ENCODE data around the gene UBAC1.
"Not testable (repeated sequence)": the region's sequence is repeated elsewhere in the genome, so short reads cannot be mapped to it uniquely, and the experiment has no call there.

Gene UBAC1

DNA sequence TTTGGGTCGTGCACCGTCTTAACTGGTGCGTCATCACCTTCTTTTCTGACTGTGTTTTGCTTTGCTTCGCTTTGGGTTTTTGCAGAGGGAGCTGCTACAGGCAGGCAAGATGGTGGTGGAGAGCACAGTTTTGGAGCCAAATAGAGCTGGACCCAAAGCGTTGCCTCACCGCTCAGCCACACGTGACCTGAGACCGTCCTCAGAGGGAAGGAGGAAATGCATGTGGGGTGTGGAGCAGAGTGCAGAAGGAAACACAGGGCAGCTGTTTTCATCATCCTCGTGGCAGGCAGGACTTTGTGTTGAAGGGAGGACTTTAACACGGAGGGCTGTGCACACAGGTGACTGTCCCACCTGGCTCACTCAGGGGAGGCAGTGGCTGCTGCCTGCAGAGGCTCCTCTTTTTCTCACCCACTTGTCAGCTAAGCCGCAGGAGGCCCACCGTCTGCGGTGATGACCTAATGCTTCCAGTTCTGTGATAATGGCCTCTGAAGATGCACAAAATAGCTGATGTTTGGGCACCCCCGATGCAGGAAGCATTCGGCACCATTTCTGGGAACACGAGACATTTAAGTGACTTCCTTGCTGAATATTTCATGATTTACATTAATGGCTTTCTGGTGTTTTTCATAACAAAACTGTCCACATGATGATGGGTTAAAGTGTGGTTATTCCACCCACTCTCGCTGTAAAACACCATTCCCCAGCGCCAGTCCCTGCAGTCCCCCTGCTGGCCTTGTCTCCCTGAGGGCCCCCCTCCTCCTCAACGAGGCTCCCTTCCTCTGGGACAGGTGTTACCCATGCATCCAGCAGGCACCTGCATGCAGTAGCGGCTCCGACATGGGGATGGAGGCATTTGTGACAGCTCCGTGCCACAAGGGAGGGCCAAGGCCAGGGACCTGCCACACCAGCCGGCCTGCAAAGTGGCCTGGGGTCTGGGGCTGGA is 12.4 kb upstream of the UBAC1 start:
- no peaks in the 10 kb centered on the region for H3K27me3 Mint-ChIP-seq
- H3K9me3 Mint-ChIP-seq, result no peaks in the 10 kb centered on the region
- DNase-seq (no peak), ATAC-seq (peak; percentile 39)
- no peak overlapping the region for H3K27ac Mint-ChIP-seq
- H3K4me1 Mint-ChIP-seq, result peaks cover 16% of the 10 kb centered on the region
- H3K4me3 Mint-ChIP-seq, result no peak overlapping the region

DNA sequence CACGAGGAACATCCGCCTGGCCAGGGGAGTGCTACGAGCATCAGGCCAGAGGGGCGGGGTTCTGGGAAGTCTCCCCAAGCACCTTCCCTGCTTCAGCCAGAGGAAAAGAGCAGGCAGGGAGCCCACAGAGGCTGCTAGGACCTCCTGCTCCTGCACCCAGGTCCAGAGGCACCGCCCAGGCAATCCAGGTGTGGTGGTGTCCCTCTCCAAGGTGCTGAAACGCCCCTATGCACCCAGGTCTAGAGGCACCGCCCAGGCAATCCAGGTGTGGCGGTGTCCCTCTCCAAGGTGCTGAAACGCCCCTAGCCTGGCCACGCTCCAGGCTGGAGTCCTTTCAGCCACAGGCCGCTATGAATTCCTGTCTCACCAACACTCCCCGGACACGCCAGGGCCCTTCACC is 10.7 kb upstream of the UBAC1 start:
- ATAC-seq (no peak), DNase-seq (peak in 1 of 2 donors; percentile 25)
- Mint-ChIP-seq H3K27me3 (peaks cover 7% of the 10 kb centered on the region), H3K4me1 (peaks cover 23% of the 10 kb centered on the region), H3K27ac (peak overlapping the region in 1 of 2 donors; percentile 27), H3K4me3 (no peak overlapping the region), H3K9me3 (no peaks in the 10 kb centered on the region)

DNA sequence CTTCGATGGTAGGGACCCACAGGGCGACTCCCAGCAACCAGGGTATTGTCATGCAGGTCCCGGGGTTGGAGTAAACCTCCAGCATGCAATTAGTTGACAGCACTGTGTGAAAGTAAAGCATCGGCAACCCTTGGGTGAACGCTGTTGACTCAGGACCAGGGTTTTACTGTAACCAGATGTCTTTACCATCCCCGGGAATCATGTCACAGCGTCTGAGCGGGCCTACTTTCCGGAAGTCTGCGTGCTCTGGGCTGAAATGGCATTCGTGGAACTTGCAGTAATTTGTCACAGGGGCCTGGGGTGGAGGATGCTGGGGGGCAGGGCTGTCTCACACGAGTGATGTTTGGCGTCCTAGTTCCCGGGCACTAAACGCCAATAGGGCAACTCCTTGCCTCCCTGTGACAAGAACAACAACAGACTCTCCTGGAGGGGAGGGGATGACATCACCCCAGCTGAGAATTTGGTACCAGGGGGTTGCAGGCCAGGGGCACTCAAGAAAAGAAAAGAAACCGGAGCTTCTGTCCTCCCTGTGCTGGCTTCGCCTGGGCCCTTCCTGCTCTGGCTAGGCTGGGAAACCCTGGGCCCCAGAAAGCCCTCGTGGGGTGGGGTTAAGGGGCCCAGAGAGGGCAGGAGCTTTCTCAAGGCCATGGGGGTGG is 10.1 kb upstream of the UBAC1 start:
- Mint-ChIP-seq H3K4me3 (no peak overlapping the region), H3K27ac (no peak overlapping the region), H3K9me3 (no peaks in the 10 kb centered on the region), H3K4me1 (peaks cover 17% of the 10 kb centered on the region), H3K27me3 (peaks cover 7% of the 10 kb centered on the region)
- ATAC-seq (no peak), DNase-seq (no peak)

DNA sequence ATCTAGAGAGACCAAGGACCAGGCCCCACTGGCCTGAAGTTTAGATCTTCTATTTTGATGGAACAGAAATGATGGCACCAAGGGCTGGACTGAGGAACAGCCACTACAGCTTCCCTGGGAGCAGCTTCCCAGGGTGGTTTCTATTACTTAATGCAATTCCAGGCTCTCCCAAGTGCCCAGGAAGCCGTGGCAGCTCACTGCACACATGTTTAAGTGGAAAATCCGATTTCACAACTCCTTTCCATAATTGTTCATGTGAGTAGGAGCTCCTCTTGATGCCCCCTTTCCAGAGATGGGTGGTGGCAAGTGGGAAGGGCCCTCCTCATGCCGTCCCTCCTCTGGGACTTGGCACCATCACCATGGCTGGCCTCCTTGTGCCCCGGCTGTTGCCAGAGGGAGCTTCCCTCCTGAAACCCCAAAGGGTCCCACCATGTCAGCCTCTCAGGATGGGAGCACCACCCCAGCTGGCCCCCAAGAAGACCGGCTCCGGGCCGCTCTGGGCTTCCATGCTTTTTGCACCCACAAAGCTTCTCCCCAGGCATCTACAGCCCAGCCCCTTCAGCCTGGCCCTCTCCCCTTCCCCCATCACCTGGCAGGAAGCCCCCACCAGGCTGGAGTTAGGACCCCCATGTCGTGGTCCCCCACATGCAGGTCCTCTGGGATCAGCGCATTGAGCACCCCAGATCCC is 9.1 kb upstream of the UBAC1 start:
- peaks cover 7% of the 10 kb centered on the region for H3K27me3 Mint-ChIP-seq
- H3K4me1 Mint-ChIP-seq, result peaks cover 17% of the 10 kb centered on the region
- peak overlapping the region in 1 of 2 donors; percentile 64 for H3K27ac Mint-ChIP-seq
- no peaks in the 10 kb centered on the region for H3K9me3 Mint-ChIP-seq
- ATAC-seq, result no peak
- DNase-seq, result no peak
- no peak overlapping the region for H3K4me3 Mint-ChIP-seq

DNA sequence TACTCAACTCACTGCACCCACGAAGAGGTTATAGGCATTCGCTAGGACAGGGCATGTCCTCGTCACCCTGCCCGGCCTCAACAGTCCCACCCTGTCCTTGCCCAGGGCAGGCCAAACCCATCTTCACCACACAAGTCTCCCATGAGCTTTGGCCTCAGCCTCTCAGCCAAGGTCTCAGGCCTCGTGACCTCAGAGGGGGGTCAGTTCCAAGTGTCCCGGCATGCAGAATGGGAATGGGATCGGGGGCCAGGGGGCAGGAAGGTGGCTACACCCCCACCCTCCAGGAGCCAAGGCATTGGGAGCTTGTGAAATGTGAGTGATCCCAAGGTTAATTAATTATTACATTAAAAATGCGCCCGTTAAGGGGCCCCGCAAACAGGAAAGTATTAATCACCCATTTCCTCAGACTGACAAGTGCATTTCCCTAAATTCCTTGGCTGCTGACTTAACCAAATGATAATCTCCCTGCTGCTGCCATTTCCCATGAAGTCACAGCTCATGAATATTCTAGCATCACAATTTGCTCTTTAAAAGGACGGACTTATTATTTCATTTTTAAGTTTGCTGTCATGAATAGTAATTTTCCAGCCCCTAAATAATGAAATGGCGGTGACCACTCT is 8.0 kb upstream of the UBAC1 start:
- H3K27ac Mint-ChIP-seq, result no peak overlapping the region
- no peaks in the 10 kb centered on the region for H3K9me3 Mint-ChIP-seq
- ATAC-seq, result no peak
- H3K27me3 Mint-ChIP-seq, result peaks cover 7% of the 10 kb centered on the region
- H3K4me1 Mint-ChIP-seq, result peaks cover 17% of the 10 kb centered on the region
- DNase-seq, result no peak
- no peak overlapping the region for H3K4me3 Mint-ChIP-seq

DNA sequence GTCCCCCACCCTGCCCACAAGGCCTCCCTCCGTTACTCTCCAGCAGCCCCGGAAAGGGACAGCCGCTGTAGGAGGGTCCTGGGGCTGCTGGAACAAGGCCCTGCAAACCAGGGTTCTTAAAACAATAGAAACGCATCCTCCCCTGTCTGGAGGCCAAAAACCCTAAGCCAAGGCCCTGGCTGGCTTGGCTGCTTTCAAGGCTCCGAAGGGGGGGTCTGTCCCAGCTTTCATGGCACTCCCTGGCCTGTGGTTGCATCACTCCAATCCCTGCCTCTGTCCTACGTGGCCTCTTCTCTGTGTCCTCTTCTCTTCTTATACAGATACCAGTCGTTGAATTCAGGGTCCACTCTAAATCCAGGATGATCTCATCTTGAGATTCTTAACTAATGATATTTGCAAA is 7.4 kb upstream of the UBAC1 start:
- Mint-ChIP-seq H3K27me3 (peaks cover 7% of the 10 kb centered on the region), H3K4me3 (no peak overlapping the region), H3K4me1 (peaks cover 12% of the 10 kb centered on the region), H3K27ac (no peak overlapping the region), H3K9me3 (no peaks in the 10 kb centered on the region)
- ATAC-seq, result no peak
- DNase-seq, result no peak

DNA sequence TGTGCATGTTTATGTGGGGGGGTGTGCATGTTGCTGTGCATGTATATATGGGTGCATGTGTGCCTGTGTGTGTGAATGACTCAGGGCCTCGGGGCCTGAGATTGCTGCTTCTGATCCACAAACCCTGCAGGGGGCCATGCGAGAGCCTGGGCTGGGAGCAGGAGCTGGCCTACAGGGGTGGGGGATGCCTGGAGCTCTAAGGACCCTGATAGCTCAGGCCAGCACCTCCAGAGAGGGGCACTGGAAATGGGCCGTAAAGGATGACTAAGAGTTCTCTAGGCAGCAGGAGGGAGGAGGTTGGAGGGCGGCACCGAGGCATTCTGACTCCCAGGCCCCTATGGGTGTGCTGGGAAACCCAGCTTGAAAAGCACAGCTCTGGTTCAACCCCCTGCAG is 6.9 kb upstream of the UBAC1 start:
- no peak for ATAC-seq

DNA sequence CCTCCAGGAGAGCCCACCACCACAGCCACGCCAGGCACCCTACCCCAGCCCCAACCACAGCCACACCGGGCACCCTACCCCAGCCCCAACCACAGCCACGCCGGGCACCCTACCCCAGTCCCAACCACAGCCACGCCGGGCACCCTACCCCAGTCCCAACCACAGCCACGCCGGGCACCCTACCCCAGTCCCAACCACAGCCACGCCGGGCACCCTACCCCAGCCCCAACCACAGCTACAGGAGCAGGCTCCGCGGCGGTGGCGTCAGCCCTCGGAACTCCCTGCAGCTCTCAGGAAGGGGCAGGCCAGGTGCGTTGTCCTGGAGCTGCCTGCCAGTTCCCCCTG is 5.7 kb upstream of the UBAC1 start:
- not testable (repeated sequence) for H3K9me3 Mint-ChIP-seq, ATAC-seq, H3K27ac Mint-ChIP-seq, H3K4me3 Mint-ChIP-seq, DNase-seq
- H3K4me1 Mint-ChIP-seq, result peaks cover 24% of the 10 kb centered on the region
- H3K27me3 Mint-ChIP-seq, result peaks cover 14% of the 10 kb centered on the region

More for the DNA sequence above, 6.9 kb upstream of the UBAC1 start:
- DNase-seq, result no peak
- Mint-ChIP-seq H3K27ac (no peak overlapping the region), H3K4me3 (no peak overlapping the region), H3K27me3 (peaks cover 10% of the 10 kb centered on the region), H3K9me3 (no peaks in the 10 kb centered on the region), H3K4me1 (peaks cover 12% of the 10 kb centered on the region)

DNA sequence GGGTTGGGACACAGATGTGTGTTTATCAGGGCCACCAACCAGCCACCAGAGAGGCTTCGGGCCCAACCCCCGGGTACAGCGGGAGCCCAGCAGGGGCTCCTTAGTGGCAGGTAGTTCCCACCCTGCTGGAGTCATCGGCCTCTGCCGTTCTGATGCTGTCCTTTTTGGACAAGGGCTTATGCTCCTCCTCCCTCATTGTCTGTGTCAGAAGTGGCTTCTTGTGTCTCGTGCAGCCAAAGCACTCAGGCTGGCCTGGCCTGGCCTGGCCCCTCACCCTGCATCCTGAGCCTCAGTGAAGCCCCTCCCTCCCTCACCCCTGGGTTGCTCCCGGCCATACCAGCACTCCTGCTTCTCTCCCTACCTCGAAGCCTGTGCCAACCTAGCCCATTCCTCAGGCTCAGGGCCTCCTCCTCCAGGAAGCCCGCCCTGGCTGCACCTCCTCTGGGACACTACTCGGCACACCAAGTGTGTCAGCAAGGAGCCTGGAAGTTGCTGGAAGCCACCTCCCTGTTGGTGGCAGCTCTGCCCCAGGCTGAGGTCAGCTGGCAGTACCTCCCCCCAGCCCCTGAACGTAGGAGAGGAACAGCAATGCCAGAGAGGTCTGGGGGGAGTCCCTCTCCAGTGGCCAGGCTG is 4.1 kb upstream of the UBAC1 start:
- no peak for ATAC-seq
- Mint-ChIP-seq H3K27ac (no peak overlapping the region), H3K4me3 (no peak overlapping the region)

DNA sequence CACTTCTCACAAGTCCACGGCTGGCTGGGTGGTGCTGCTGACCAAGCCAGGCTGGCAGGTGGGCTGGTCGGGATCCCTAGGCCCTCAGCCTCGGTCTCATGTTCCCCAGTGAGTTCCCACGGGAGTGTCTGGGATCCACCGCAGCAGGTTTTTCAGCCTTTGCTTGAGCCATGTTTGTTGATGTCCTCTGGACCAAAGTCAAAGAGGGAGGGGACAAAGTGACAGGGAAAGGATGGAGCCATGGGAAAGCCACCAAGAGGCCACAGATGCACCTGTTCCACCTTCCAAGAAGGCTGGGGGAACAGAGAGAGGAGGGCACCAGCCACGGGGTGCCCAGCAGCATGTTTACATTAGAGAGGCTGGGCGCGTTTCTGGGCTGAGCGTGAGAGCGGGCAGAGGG is 2.8 kb upstream of the UBAC1 start:
- Mint-ChIP-seq H3K4me3 (no peak overlapping the region), H3K27ac (no peak overlapping the region), H3K9me3 (no peaks in the 10 kb centered on the region), H3K4me1 (peaks cover 47% of the 10 kb centered on the region), H3K27me3 (peaks cover 14% of the 10 kb centered on the region)
- DNase-seq (no peak), ATAC-seq (no peak)

More for the DNA sequence above, 4.1 kb upstream of the UBAC1 start:
- Mint-ChIP-seq H3K27me3 (peaks cover 14% of the 10 kb centered on the region), H3K4me1 (peaks cover 34% of the 10 kb centered on the region), H3K9me3 (no peaks in the 10 kb centered on the region)
- DNase-seq, result no peak

DNA sequence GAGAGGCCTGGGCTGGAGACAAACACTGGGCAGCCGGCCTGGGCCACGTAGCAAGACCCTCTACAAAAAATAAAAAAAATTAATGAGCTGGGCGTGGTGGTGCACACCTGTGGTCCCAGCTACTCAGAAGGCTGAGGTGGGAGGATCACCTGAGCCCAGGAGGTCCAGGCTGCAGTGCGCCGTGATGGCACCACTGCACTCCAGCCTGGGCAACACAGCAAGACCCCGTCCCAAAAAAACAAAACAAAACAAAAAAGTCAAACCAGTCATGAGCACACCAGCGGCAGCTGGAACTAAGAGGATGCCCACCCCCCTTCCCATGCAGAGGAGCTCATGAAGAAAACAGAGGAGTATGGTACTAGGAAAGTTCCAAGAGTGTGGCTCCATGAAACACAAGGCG is 2.2 kb upstream of the UBAC1 start:
- Mint-ChIP-seq H3K4me3 (no peak overlapping the region), H3K27ac (no peak overlapping the region)

DNA sequence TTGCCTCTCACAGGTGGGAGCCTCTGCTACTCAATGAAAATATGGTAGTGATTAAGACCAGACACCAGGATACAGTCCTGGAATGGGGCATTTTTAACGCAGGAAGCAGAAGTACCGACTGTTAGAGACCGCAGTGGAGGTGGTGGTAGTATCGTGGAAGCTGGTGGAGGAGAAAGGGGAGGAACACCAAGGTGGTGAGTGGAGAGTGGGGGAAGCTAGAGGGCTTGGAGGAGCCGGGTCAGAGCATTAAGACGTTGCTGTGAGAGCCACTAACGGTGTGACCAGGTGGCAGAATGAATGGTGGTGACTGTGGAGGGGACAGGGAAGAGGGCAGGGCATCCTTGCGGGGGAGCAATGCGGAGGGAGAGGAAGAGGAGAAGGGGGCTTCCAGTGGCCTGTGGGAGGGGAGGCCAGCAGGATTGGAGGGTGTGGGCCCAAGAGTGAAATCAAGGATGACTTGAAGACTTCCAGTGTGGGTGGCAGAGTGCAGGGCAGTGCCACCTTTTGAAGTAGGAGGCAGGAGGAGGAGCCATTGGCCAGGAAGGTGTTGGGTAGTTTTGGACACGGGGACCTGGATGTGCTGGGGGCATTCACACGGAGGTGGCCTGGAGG is 1.6 kb upstream of the UBAC1 start:
- no peak overlapping the region for H3K27ac Mint-ChIP-seq
- peaks cover 14% of the 10 kb centered on the region for H3K27me3 Mint-ChIP-seq
- peak overlapping the region; percentile 78 to 81 for H3K4me3 Mint-ChIP-seq

More for the DNA sequence above, 2.2 kb upstream of the UBAC1 start:
- peaks cover 50% of the 10 kb centered on the region for H3K4me1 Mint-ChIP-seq
- no peaks in the 10 kb centered on the region for H3K9me3 Mint-ChIP-seq
- DNase-seq (no peak), ATAC-seq (no peak)
- peaks cover 14% of the 10 kb centered on the region for H3K27me3 Mint-ChIP-seq

DNA sequence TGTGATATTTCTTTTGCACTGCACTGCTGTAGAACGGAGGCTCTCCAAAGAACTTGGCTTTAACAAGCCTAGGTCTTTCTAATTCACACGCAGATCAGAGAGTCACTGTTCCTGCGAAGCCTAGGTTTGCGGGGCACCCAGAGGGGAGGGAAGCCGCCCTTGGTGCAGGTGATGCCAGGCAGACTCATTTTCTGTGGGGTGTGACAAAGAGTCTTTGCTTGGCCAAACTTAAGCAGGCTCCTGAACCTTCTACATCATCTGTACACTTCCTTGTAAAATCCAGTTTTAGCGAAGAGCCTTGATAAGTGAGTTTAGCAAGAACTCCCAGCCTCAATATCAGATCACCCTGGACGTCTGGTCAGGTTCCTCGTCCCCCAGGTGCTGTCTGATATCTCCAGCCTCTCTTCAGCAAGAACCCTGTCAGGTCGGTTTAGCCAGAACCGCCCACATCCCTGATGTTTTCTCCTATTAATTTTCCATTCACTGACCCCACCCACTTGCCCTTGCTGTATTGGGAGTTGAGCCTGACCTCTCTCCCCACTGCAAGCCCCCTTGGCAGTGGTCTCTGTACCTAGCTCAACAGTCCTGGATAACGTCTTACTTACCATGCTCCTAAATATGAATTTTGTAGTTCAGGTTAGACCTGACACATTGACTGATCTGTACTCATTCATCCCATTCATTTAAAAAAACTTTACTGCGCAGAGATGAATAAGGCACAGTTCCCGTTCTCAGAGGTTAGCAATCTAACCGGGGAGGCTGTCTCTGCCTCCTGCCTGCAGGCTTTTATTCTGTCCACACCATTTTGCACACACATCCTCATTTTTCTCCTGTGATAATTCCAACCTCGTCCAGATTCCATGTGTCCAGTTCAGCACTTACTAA is 880 bp upstream of the UBAC1 start:
- Mint-ChIP-seq H3K4me1 (peaks cover 44% of the 10 kb centered on the region), H3K9me3 (no peaks in the 10 kb centered on the region), H3K27me3 (peaks cover 7% of the 10 kb centered on the region), H3K4me3 (peak overlapping the region; percentile 78 to 81), H3K27ac (peak overlapping the region in 1 of 2 donors; percentile 49)
- no peak for ATAC-seq
- DNase-seq, result no peak

More for the DNA sequence above, 1.6 kb upstream of the UBAC1 start:
- Mint-ChIP-seq H3K4me1 (peaks cover 51% of the 10 kb centered on the region), H3K9me3 (no peaks in the 10 kb centered on the region)
- no peak for DNase-seq
- no peak for ATAC-seq
